Mononuclear cell (primary cell): ENCODE results near the gene SETX. TPM values are rescaled to one million over a fixed set of nuclear protein-coding genes. Genes with fewer than 3 reads are reported as not detected.
"Not testable (repeated sequence)": the region's sequence is repeated elsewhere in the genome, so short reads cannot be mapped to it uniquely, and the experiment has no call there.

Experiments
- H3K27me3 ChIP-seq: 2 replicates; pipeline ENCODE4 v1.6.0; 2011; ENCODE audit warnings: low read length, control low read depth; ENCODE audit not compliant: insufficient read depth
- H3K4me1 ChIP-seq: 2 replicates; pipeline ENCODE4 v1.5.1; 2011; ENCODE audit warnings: mild to moderate bottlenecking, low read length, control low read depth; ENCODE audit not compliant: insufficient read depth
- H3K4me3 ChIP-seq: 2 replicates; pipeline ENCODE4 v1.5.1; 2011; ENCODE audit warnings: mild to moderate bottlenecking, low read length, moderate library complexity
- H3K9me3 ChIP-seq: 2 replicates; pipeline ENCODE4 v1.5.1; 2011; ENCODE audit warnings: low read depth, mild to moderate bottlenecking, control low read depth, low read length
- total RNA-seq: library from RNA; depleted of rRNA; stranded (reverse); fragments of >200 nt; gene quantifications from one replicate; pipeline ENCODE4 v1.2.3, GENCODE V29; 2012

SETX gene
- total RNA-seq, 1 donor = 82.3 TPM

DNA sequence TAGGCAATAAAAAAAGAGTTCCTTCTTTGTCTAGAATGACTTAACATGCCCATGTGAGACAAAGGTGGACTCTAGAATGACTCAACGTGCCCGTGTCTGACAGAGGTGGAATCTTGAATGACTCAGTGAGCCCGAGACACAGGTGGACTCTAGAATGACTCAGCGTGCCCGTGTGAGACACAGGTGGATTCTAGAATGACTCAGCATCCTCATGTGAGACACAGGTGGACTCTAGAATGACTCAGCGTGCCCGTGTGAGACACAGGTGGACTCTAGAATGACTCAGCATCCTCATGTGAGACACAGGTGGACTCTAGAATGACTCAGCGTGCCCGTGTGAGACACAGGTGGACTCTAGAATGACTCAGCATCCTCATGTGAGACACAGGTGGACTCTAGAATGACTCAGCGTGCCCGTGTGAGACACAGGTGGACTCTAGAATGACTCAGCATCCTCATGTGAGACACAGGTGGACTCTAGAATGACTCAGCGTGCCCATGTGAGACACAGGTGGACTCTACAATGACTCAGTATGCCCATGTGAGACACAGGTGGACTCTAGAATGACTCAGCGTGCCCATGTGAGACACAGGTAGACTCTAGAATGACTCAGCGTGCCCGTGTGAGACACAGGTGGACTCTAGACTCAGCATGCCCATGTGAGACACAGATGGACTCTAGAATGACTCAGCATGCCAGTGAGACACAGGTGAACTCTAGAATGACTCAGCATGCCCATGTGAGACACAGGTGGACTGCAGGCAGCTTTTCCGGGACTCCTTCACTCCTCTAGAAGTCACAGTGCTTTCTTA lies 84.9 kb downstream of the SETX start:
- not testable (repeated sequence) for H3K4me1 ChIP-seq

DNA sequence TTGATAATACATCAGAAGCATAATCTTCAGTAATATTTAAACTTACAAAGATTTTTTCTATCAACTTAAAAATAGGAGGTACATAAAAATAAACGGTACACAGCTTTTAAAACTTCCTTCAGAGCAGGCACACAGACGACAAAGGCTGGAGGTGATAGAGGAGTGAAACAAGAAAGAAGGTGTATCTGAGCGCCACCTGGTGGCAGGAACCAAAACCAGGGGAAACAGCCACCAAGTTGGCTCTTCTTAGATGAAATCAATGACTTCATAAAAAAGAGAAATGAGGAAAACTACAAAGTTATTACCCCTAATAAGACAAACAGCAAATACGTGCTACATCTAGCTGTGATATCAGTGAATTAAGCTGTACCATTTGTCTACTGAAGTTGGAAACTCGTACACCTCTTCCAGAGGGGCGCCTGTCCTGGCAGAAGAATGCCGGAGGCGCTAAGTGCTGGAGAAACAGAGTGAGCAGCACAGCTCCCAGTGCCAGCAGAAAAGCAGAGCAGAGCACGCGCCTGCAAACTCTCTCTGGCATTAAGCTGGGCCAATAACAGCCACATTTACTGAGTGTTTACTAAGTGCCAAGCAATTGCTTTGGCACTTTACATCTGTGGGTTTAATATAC lies 85.9 kb downstream of the SETX start:
- Histone ChIP-seq H3K4me1 (no peaks in the 10 kb centered on the region), H3K27me3 (no peaks in the 10 kb centered on the region), H3K9me3 (no peaks in the 10 kb centered on the region), H3K4me3 (no peak overlapping the region)

More for the DNA sequence above, 84.9 kb downstream of the SETX start:
- H3K9me3 ChIP-seq, H3K4me3 ChIP-seq, H3K27me3 ChIP-seq: not testable (repeated sequence)

DNA sequence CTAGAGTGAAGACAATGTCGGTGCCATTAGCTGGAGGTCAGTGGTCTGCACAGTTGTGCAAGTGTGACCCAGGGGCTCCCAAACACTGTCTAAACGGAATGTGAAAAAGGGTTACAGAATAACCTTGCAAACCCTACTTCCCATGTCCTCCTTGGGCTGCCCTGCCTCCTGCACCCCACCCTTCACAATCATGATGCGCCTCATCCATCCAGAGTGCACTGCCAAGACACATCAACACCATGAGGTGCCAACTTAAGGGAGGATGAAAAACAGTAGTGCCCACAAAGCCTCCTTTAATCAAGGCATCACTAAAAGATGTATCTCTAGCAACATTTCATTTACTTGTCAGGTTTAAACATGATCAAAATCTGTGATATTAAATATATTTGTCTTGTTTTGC lies 87.1 kb downstream of the SETX start:
- no peaks in the 10 kb centered on the region for H3K27me3 ChIP-seq
- H3K4me1 ChIP-seq = no peaks in the 10 kb centered on the region
- H3K4me3 ChIP-seq = no peak overlapping the region
- H3K9me3 ChIP-seq = no peaks in the 10 kb centered on the region

DNA sequence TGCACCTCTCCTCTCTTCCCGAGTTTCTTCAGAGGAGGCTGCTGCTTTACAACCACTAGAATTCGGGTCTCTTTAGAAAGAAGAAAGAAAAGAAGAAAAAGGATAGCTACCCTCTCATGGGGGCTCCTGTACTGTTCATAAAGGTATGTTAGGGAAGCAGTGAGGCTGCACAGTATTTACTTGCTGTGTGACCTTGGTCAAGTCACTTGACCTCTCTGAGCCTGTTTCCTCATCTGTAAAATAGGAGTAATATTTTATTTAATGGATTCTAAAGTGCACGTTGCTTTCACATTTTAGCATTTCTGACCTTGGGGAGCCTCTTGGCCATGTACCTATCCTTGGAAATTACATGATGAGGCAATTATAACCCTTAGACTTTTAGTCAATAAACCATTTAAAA lies 88.8 kb downstream of the SETX start:
- H3K9me3 ChIP-seq = no peaks in the 10 kb centered on the region
- H3K4me1 ChIP-seq = no peaks in the 10 kb centered on the region
- no peak overlapping the region for H3K4me3 ChIP-seq
- H3K27me3 ChIP-seq = no peaks in the 10 kb centered on the region

DNA sequence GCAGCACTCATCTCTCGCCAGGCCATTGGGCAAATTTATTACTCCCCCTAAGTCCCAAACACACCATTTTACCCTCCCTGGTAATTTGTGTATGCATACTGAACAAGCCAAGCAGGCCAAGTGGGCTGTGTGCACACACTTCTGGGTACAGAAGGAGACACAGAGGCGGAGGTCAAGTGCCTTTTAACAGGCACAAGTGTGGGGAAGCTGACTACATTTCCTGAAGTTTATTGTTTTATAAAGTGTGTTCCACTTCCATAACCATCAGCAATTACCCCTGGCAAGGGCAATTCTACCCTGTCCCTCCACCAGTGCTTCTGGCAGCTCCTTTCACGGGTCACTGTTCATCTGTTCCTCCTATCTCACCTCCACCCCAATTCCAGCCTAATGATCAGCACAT lies 93.9 kb downstream of the SETX start:
- no peaks in the 10 kb centered on the region for H3K27me3 ChIP-seq
- H3K4me3 ChIP-seq = no peak overlapping the region
- H3K4me1 ChIP-seq = peaks cover 8% of the 10 kb centered on the region
- no peaks in the 10 kb centered on the region for H3K9me3 ChIP-seq

DNA sequence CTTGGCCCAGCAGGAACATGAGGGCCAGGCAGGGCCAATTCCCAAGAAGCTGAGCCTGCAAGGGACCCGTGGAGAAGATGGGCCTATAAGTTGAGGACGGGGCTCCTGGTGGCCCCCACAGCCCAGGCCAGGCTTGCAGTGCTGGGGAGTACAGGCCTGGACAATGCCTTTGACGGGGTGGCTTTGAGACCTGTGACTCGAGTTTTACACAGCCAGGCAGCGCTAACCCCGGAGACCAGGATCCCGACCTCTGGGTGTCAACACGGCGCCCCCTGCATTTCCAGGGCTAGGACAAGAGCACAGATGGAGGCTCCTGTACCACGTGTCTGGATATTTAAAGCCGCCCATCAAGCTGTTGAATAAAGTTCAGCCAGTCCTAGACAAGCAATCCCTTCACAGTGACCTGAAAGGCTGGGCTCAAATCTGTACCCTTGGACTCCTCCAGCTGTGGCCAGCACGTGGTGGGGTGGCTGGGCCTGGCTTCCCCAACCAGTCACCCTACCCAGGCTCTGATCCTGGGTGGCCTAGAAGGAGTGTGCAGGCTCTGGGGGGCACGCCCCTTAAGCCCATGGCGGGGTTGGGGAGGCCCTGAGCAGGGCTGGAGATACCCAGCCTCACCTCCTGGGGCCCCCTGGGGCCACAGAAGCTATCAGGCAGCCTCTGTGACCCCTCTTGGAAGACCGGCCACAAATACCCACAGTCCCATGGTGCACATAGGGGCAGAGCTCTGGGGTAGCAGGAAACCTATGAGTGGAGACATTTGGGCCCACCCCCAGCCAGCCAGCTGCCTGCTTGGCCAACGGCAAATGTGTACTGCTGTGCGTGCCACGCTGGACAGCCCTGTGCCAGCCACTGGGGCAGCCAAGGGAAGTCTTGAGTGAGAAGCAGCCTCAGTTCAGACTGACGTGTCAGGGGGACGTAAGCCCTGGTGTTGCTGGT lies 104.2 kb downstream of the SETX start:
- no peak overlapping the region for H3K4me3 ChIP-seq
- no peaks in the 10 kb centered on the region for H3K4me1 ChIP-seq
- H3K27me3 ChIP-seq = peaks cover 1% of the 10 kb centered on the region
- H3K9me3 ChIP-seq = no peaks in the 10 kb centered on the region

DNA sequence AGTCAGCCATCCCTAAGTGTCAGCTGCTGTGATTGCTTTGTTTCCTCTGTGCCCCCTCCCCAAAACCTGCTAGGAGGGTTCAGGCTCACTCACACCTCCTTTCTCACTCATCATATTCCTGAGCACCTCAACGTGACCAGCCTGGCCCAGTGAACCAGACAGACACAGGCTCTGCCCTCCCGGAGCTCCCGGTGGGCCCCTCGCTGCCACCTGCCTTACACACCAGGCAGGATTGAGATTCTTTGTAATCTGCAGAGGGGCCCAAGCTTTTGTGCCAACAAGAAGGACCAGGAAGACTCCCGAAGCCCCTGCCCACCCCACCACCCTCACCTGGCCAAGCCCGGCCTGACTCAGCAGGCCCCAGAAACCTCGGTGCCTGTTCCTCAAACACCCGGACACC lies 105.1 kb downstream of the SETX start:
- Histone ChIP-seq H3K4me3 (no peak overlapping the region), H3K4me1 (no peaks in the 10 kb centered on the region), H3K9me3 (no peaks in the 10 kb centered on the region), H3K27me3 (peaks cover 4% of the 10 kb centered on the region)

DNA sequence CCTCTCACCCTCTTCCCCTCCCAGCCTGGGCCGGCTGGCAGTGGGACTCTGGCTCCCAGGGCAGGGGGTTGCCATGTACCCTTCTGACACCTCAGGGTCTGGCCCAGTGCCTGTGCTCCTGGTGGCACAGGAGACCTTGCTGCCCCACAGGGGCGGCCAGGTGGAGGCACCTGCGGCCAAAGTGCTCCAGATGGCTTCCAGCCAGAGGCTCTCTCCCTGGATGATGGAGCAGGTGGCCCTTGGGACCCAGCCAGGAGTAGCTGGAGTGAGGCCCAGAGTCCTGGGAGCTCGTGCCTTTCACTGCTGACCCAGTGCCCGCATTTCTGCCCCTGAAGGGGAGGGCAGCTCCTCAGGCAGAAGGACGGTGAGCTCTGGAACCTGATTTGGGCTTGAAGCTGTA lies 105.7 kb downstream of the SETX start:
- H3K27me3 ChIP-seq = peaks cover 4% of the 10 kb centered on the region
- H3K4me1 ChIP-seq = no peaks in the 10 kb centered on the region
- no peaks in the 10 kb centered on the region for H3K9me3 ChIP-seq
- H3K4me3 ChIP-seq = no peak overlapping the region

- Histone ChIP-seq H3K4me1 (peaks cover 3% of the 10 kb centered on the region), H3K27me3 (peaks cover 4% of the 10 kb centered on the region), H3K4me3 (no peak overlapping the region), H3K9me3 (no peaks in the 10 kb centered on the region)
Measured at GRCh38 chr9:132247942-132248341, 106.8 kb downstream of the SETX start.

DNA sequence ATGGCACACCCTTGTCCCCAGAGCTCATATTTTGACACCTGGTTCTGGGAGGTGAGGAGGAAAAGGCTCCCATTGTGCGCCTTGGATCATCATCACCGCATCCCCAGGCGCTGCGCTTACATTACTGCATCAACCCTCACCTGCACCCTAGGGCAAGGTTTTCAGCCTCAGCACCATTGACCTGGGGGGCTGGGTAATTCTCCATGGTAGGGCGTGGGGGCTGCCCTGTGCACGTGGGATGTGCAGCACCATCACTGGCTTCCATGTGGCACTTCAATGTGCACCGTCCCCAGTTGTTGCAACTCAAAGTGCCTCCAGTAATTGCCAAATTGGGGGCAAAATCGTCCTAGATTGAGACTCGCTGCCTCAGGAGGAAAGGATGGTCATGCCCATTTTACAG lies 109.3 kb downstream of the SETX start:
- H3K4me1 ChIP-seq = peaks cover 13% of the 10 kb centered on the region
- H3K27me3 ChIP-seq = peaks cover 4% of the 10 kb centered on the region
- H3K9me3 ChIP-seq = no peaks in the 10 kb centered on the region
- H3K4me3 ChIP-seq = no peak overlapping the region

GRCh38 chr9:132244582-132245455 lies 110.0 kb downstream of the SETX start:
- Histone ChIP-seq H3K27me3 (peaks cover 4% of the 10 kb centered on the region), H3K4me3 (no peak overlapping the region), H3K4me1 (peaks cover 20% of the 10 kb centered on the region), H3K9me3 (no peaks in the 10 kb centered on the region)

GRCh38 chr9:132243156-132244074 lies 111.4 kb downstream of the SETX start:
- Histone ChIP-seq H3K27me3 (peaks cover 4% of the 10 kb centered on the region), H3K4me1 (peaks cover 34% of the 10 kb centered on the region), H3K9me3 (no peaks in the 10 kb centered on the region), H3K4me3 (no peak overlapping the region)

- Histone ChIP-seq H3K4me1 (peaks cover 35% of the 10 kb centered on the region), H3K4me3 (peak overlapping the region; percentile 59), H3K9me3 (no peaks in the 10 kb centered on the region), H3K27me3 (peaks cover 4% of the 10 kb centered on the region)
Measured at GRCh38 chr9:132242621-132243155, 112.1 kb downstream of the SETX start.
